Psoas muscle (tissue), 8 donors: Measurements from ENCODE around the gene LACTBL1. TPM values are rescaled to one million over a fixed set of nuclear protein-coding genes. Genes with fewer than 3 reads are reported as not detected.

Experiments used
- ATAC-seq, 4 donors: fragments of 200-7000 bp; cut with Tn5 transposase; one replicate each; pipeline ENCODE4 v1.9.1; 2020; ENCODE audit warnings: moderate library complexity in 3 of 4, mild to moderate bottlenecking in 2 of 4
- DNase-seq, 2 donors: peaks; one replicate each; pipeline ENCODE4 v3.0.0-alpha.2; 2020
- H3K27ac ChIP-seq: fragments of 200-600 bp; one replicate; pipeline ENCODE4 v1.8.0; 2022
- H3K27me3 ChIP-seq, 3 donors: fragments of 200-600 bp in 1 of 3; one replicate each; pipeline versions ENCODE4 v1.6.1 to v1.8.0; 2013 to 2022; ENCODE audit warnings: low read length in 2 of 3, mild to moderate bottlenecking in 2 of 3, moderate library complexity in 1 of 3; ENCODE audit not compliant: insufficient read depth in 3 of 3
- H3K36me3 ChIP-seq, 2 donors: fragments of 200-600 bp in 1 of 2; one replicate each; pipeline versions ENCODE4 v1.6.1 to v1.8.0; 2013 to 2022; ENCODE audit warnings: low read depth in 1 of 2, mild to moderate bottlenecking in 1 of 2, moderate library complexity in 1 of 2; ENCODE audit not compliant: insufficient read depth in 1 of 2
- H3K4me1 ChIP-seq: fragments of 200-600 bp; one replicate; pipeline ENCODE4 v1.8.0; 2022
- H3K4me3 ChIP-seq: fragments of 200-600 bp; one replicate; pipeline ENCODE4 v1.8.0; 2022; ENCODE audit warnings: mild to moderate bottlenecking
- H3K9me3 ChIP-seq: fragments of 200-600 bp; one replicate; pipeline ENCODE4 v1.8.0; 2022
- CTCF ChIP-seq: fragments of 200-600 bp; IDR thresholded peaks from one replicate; pipeline ENCODE4 v1.8.0; 2022; ENCODE audit warnings: antibody characterized with exemption
- WGBS, 3 donors: extraction: QIAGEN DNeasy Blood & Tissue Kit; methylation state at CpG; one replicate each; pipeline versions ENCODE4 v1.1.6 to v1.1.7; 2013; 5-methylcytosine and 5-hydroxymethylcytosine counted together
- intact Hi-C, 2 donors: fragments of 100-400 bp; cut with DNase I; formaldehyde crosslinking; loops; one replicate each; pipeline versions ENCODE4 v1.11.0 to v1.14.2; 2022
- polyA plus RNA-seq, 3 donors: library from polyadenylated mRNA; stranded (reverse); fragments of 200-250 nt; gene quantifications; one replicate each; pipeline ENCODE4 v1.2.3, GENCODE V29; 2013
- total RNA-seq, 4 donors: library from RNA; stranded (reverse); fragmentation: NEBNext Ultra II Directional in 2 of 4; extraction: Animal tissue kit (Norgen Biotek cat#: 25700) in 2 of 4; gene quantifications; one replicate each; pipeline versions ENCODE4 v1.2.1 to v1.2.4, GENCODE V29; 2021 to 2023
- donor health status: healthy with polysubstance abuse.
- donor health status: DM: no; HTN: no; CAD: no; lungs with moderate emphysema.
- donor health status: Bipolar disorder and iron deficiency.
- donor health status: healthy.
- donor health status: DM: yes; HTN: yes; CAD: no.
- donor health status: DM: no; HTN: no; CAD: no.
- donor health status: DM: no; HTN: no; CAD: no.
- donor health status: DM: yes; HTN: yes; CAD: no.

Gene LACTBL1
- total and polyA plus RNA-seq, 7 donors = not detected

- intact Hi-C loops = no loop called here
- Histone ChIP-seq H3K27ac (no peak overlapping the region), H3K4me1 (no peaks in the 10 kb centered on the region), H3K4me3 (no peak overlapping the region), H3K36me3 (no peaks in the 10 kb centered on the region), H3K9me3 (peaks cover 3% of the 10 kb centered on the region), H3K27me3 (peaks cover 7 to 67% (median 11%) of the 10 kb centered on the region in 3 donors)
- WGBS, 3 donors = 84 to 92% (median 86%) methylated on average over 7 of the region's 7 CpGs
- DNase-seq (no peak), ATAC-seq (no peak)
- TF ChIP-seq CTCF = no peak
These were observed 17.5 kb downstream of the LACTBL1 start for GRCh38 chr1:22955146-22955545.

- H3K36me3 ChIP-seq = no peaks in the 10 kb centered on the region
- peaks cover 3% of the 10 kb centered on the region for H3K9me3 ChIP-seq
- no peak for ATAC-seq
- no peak overlapping the region for H3K4me3 ChIP-seq
- no peak for DNase-seq
- intact Hi-C loops = no loop called here
- peaks cover 7 to 67% (median 11%) of the 10 kb centered on the region in 3 donors for H3K27me3 ChIP-seq
- WGBS, 3 donors = 10 to 16% (median 12%) methylated on average over 37 to 38 of the region's 38 CpGs
- TF ChIP-seq CTCF = no peak
- no peaks in the 10 kb centered on the region for H3K4me1 ChIP-seq
- no peak overlapping the region for H3K27ac ChIP-seq
These were observed 18.9 kb downstream of the LACTBL1 start for GRCh38 chr1:22953740-22954141.

- intact Hi-C loops = no loop called here
- DNase-seq (no peak), ATAC-seq (no peak)
- no peak for TF ChIP-seq CTCF
- Histone ChIP-seq H3K4me1 (no peaks in the 10 kb centered on the region), H3K4me3 (no peak overlapping the region), H3K36me3 (no peaks in the 10 kb centered on the region), H3K9me3 (peaks cover 3% of the 10 kb centered on the region), H3K27ac (no peak overlapping the region), H3K27me3 (peaks cover 7 to 69% (median 11%) of the 10 kb centered on the region in 3 donors)
- WGBS, 3 donors = 6 to 11% (median 9%) methylated on average over 49 to 92 of the region's 92 CpGs
These were observed 19.5 kb downstream of the LACTBL1 start for GRCh38 chr1:22953057-22953739.

GRCh38 chr1:22952694-22953056 lies 20.0 kb downstream of the LACTBL1 start:
- ATAC-seq (no peak), DNase-seq (no peak)
- Histone ChIP-seq H3K36me3 (no peaks in the 10 kb centered on the region), H3K27me3 (peaks cover 7 to 69% (median 11%) of the 10 kb centered on the region in 3 donors), H3K4me1 (no peaks in the 10 kb centered on the region), H3K9me3 (peaks cover 3% of the 10 kb centered on the region), H3K27ac (no peak overlapping the region), H3K4me3 (no peak overlapping the region)
- intact Hi-C loops = no loop called here
- 70 to 80% (median 72%) methylated on average over 5 of the region's 5 CpGs for WGBS, 3 donors
- no peak for TF ChIP-seq CTCF

GRCh38 chr1:22951796-22952195 lies 20.9 kb downstream of the LACTBL1 start:
- DNase-seq = no peak
- H3K27me3 ChIP-seq = peaks cover 7 to 69% (median 11%) of the 10 kb centered on the region in 3 donors

More at GRCh38 chr1:22951796-22952195, 20.9 kb downstream of the LACTBL1 start:
- ATAC-seq = no peak
- no peaks in the 10 kb centered on the region for H3K4me1 ChIP-seq
- 44 to 54% (median 49%) methylated on average over 3 of the region's 3 CpGs for WGBS, 3 donors
- H3K36me3 ChIP-seq = no peaks in the 10 kb centered on the region
- peaks cover 3% of the 10 kb centered on the region for H3K9me3 ChIP-seq
- no peak for TF ChIP-seq CTCF
- H3K4me3 ChIP-seq = no peak overlapping the region
- H3K27ac ChIP-seq = no peak overlapping the region
- intact Hi-C loops = no loop called here
